ENCODE results near the gene VPS37D. TPM values are rescaled to one million over a fixed set of nuclear protein-coding genes. Genes with fewer than 3 reads are reported as not detected.

The VPS37D gene
- total RNA-seq, 1 donor from 2014 or later, result 26.1 TPM

- no peak for FAIRE-seq
- no peak for DNase-seq (ENCODE audit: low spot score in 2 of 2)
These were observed 11.2 kb downstream of the VPS37D start for GRCh38 chr7:73678862-73679261.

- FAIRE-seq (no peak), DNase-seq (ENCODE audit: low spot score in 2 of 2) (no peak)
These were observed 12.1 kb downstream of the VPS37D start for GRCh38 chr7:73679709-73680108.

- DNase-seq (ENCODE audit: low spot score in 2 of 2) (no peak), FAIRE-seq (no peak)
These were observed 12.9 kb downstream of the VPS37D start for GRCh38 chr7:73680501-73680900.

DNA sequence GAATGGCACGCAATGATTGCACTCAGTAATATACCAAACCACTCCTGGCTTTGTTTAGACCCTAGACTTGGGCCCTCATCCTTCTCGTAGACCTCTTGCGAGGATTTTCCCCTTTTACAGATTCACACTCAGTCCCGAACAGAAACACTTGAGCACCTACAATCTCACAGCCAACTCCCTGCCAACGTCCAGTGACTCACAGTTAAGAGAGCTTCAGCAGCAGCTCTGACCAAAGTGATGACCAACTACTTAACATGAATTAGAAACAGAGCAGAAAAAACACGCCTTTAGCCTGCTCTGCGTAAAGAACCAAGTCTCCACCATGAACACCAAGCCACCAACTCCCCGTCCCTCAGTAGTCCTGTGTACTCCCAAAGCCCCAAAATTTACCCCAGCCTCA is 13.4 kb downstream of the VPS37D start:
- no peak for FAIRE-seq

GRCh38 chr7:73682745-73683055 is 15.1 kb downstream of the VPS37D start:
- FAIRE-seq (no peak), DNase-seq (ENCODE audit: low spot score in 2 of 2) (no peak)

More for the DNA sequence above, 13.4 kb downstream of the VPS37D start:
- no peak for DNase-seq (ENCODE audit: low spot score in 2 of 2)

- DNase-seq (ENCODE audit: low spot score in 2 of 2) (peak; percentile 97 to 98), FAIRE-seq (no peak)
These were observed 15.6 kb downstream of the VPS37D start, which contains the start of the genes BUD23 and DNAJC30 for GRCh38 chr7:73683056-73683787. TSS of gene BUD23 (plus strand) at chr7:73683597. CDS start at chr7:73683626, 29 bp downstream. TSS of gene DNAJC30 (minus strand) at chr7:73683453. CDS start at chr7:73683423, 30 bp downstream.

DNA sequence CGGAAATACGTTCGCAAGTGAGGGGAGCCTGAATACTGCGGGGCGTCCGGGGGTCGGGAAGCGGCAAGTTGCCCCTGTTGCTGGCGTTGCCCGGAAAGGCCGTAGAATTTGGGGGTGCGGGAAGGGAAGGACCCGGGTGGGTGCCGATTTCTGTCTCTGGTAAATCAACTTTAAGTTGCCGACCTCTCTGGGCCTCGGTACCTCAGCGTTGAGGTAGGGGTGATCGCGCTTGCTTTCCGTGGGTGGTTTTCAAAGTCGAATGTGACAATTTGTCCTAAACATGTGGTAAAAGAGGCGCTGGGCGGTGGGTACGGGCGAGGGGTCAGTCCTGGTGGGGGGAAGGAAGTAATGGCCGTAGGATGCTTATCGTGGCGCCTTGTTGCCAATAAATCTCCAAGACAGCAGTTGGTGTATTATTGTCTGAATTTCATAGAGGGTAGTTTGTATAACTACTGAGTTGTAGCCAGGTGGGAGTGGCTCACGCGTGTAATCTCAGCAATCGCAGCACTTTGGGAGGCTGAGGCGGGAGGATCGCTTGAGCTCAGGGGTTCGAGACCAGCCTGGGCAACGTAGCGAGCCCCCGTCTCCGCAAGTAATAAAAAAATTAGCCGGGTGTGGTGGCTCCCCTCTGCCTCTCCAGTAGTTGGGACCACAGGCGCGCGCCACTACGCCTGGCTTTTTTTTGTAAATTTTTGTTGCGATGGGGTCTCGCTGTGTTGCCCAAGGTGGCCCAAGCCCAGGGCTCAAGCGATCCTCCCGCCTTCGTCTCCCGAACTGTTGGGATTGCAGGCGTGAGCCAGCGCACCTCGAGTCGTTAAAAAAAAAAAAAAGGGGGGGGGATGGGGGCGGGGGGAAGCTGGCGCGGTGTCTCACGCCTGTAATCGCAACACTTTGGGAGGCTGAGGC is 16.4 kb downstream of the VPS37D start:
- FAIRE-seq, result no peak
- DNase-seq (ENCODE audit: low spot score in 2 of 2), result no peak

- no peak for FAIRE-seq
- no peak for DNase-seq (ENCODE audit: low spot score in 2 of 2)
These were observed 17.7 kb downstream of the VPS37D start for GRCh38 chr7:73685311-73685710.

DNA sequence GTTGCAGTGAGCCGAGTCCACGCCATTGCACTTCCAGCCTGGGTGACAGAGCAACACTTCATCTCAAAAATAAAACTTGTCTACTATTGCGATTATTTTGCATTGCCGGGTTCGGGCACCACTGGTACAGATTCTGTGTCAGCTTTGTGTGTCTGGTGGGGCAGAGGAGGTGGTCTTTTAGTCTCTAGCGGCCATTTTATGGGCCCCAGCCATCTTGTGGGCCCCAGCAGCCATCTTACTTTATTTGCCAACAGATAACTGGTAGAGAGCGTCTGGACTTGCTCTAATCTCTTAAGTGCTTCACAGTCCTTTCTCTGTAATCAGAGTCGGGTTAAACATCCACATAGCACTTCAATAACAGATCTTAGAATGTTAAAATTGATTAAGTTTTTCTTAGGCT is 20.7 kb downstream of the VPS37D start:
- FAIRE-seq (no peak), DNase-seq (ENCODE audit: low spot score in 2 of 2) (no peak)

DNA sequence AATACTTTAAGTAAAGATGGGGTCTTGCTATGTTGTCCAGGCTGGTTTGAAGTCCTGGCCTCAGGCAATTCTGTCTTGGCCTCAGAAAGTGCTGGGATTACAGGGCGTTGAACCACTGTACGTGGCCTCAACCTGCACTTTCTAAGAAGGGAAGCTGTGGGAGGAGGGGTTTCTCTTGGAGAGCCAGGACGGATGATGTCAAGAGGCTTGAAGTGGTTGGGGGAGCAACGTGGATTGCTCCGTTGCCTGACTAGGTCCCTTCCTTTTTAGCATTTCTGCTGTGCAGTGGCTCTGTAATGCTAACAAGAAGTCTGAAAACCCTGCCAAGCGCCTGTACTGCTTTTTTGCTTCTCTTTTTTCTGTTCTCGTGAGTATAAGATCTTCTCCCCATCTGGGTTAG is 23.0 kb downstream of the VPS37D start:
- FAIRE-seq, result no peak

GRCh38 chr7:73696372-73696771 is 28.7 kb downstream of the VPS37D start:
- DNase-seq (ENCODE audit: low spot score in 2 of 2), result no peak

More for the DNA sequence above, 23.0 kb downstream of the VPS37D start:
- DNase-seq (ENCODE audit: low spot score in 2 of 2), result no peak

GRCh38 chr7:73698410-73698809 is 30.8 kb downstream of the VPS37D start:
- FAIRE-seq (no peak), DNase-seq (ENCODE audit: low spot score in 2 of 2) (no peak)

More at GRCh38 chr7:73696372-73696771, 28.7 kb downstream of the VPS37D start:
- no peak for FAIRE-seq

- DNase-seq (ENCODE audit: low spot score in 2 of 2) (no peak), FAIRE-seq (no peak)
These were observed 31.9 kb downstream of the VPS37D start for GRCh38 chr7:73699370-73700068.

- DNase-seq (ENCODE audit: low spot score in 2 of 2) (no peak), FAIRE-seq (no peak)
These were observed 32.4 kb downstream of the VPS37D start for GRCh38 chr7:73700069-73700423.

GRCh38 chr7:73700581-73701134 is 33.0 kb downstream of the VPS37D start:
- DNase-seq (ENCODE audit: low spot score in 2 of 2), result no peak
- no peak for FAIRE-seq

- FAIRE-seq, result no peak
- DNase-seq (ENCODE audit: low spot score in 2 of 2), result no peak
These were observed 33.8 kb downstream of the VPS37D start for GRCh38 chr7:73701357-73701995.

GRCh38 chr7:73702226-73702625 is 34.6 kb downstream of the VPS37D start:
- no peak for FAIRE-seq
- DNase-seq (ENCODE audit: low spot score in 2 of 2), result no peak

DNA sequence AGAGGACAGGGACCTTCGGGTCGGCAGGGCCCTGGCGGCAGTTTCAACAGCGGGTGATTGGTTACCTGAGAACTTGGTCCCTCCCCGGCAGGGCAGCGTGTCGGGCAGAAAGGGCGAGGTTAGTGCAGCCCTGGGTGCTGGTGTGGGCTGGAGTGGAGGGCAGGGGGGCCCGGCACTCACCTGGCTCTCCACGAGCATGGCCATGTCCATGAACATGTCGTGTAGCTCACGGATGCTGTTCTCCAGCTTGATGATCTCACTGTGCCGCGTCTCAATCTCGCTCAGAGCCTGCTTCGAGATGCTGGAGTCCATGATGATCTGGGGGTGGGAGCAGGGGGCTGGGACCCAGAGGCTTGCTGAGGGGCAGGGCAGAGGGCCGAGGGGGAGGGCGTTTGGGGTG is 35.0 kb downstream of the VPS37D start:
- DNase-seq (ENCODE audit: low spot score in 2 of 2), result no peak
- no peak for FAIRE-seq

DNA sequence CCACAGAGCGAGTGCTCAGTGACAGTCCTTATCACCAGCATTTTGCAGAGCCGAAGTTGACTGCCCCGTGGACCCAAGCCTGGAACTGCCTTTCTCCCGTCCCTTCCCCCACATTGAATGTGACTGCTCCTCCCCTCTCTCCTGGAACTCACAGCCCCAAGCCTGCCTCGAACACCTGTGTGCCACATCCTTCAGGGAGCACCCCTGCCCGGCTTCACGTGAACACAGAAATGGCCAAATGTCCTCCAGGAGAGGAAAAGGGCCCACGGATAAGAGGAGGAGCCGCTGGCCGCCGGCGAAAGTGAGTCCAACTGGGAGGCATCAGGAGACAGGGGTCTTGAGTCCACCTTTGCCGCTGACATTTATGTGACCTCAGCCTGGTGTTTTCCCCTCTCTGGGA is 35.6 kb downstream of the VPS37D start:
- FAIRE-seq (no peak), DNase-seq (ENCODE audit: low spot score in 2 of 2) (no peak)

Data from frontal cortex (tissue), 4 donors.